HepG2 (cell line): ENCODE results near the gene CD274. TPM values are rescaled to one million over a fixed set of nuclear protein-coding genes. Genes with fewer than 3 reads are reported as not detected.

ENCODE experiments used
- ERF ChIP-seq: IDR thresholded peaks from 2 replicates; pipeline ENCODE4 v1.6.1; 2018; ENCODE audit warnings: missing biosample characterization, missing genetic modification reagents
- ETS1 ChIP-seq: sonication (generic); formaldehyde crosslinking; IDR thresholded peaks from 2 replicates; pipeline ENCODE4 v1.4.0; 2020; ENCODE audit warnings: missing genetic modification reagents
- FOSL2 ChIP-seq: sonication (generic); formaldehyde crosslinking; IDR thresholded peaks from 2 replicates; pipeline ENCODE4 v1.4.0; 2020; ENCODE audit warnings: missing genetic modification reagents
- FOXC1 ChIP-seq: sonication (generic); formaldehyde crosslinking; IDR thresholded peaks from 2 replicates; pipeline ENCODE4 v1.8.0; 2022; ENCODE audit warnings: mild to moderate bottlenecking, missing genetic modification reagents, borderline replicate concordance
- GMEB1 ChIP-seq: sonication (generic); formaldehyde crosslinking; IDR thresholded peaks from 2 replicates; pipeline ENCODE4 v1.5.1; 2020; ENCODE audit warnings: missing genetic modification reagents, mild to moderate bottlenecking, borderline replicate concordance
- HNRNPL ChIP-seq: fragments of 200-400 bp; formaldehyde crosslinking; IDR thresholded peaks from 2 replicates; pipeline ENCODE4 v1.6.1; 2017; ENCODE audit warnings: mild to moderate bottlenecking, low read depth, low read length
- HNRNPUL1 ChIP-seq: fragments of 200-400 bp; formaldehyde crosslinking; IDR thresholded peaks from 2 replicates; pipeline ENCODE4 v1.6.1; 2017; ENCODE audit warnings: low read depth, mild to moderate bottlenecking, low read length, moderate library complexity
- IRX3 ChIP-seq: sonication (generic); formaldehyde crosslinking; IDR thresholded peaks from 2 replicates; pipeline ENCODE4 v1.8.1; 2023; ENCODE audit warnings: mild to moderate bottlenecking, low read depth, missing genetic modification reagents, borderline replicate concordance
- POLR2G ChIP-seq: fragments of 200-400 bp; formaldehyde crosslinking; IDR thresholded peaks from 2 replicates; pipeline ENCODE4 v1.6.1; 2018; ENCODE audit warnings: mild to moderate bottlenecking, low read depth, low read length, moderate library complexity
- SAP130 ChIP-seq: IDR thresholded peaks from 2 replicates; pipeline ENCODE4 v1.6.1; 2016; ENCODE audit warnings: low read depth
- SRSF1 ChIP-seq: fragments of 200-400 bp; formaldehyde crosslinking; optimal IDR thresholded peaks from 2 replicates; pipeline ENCODE3; 2017; ENCODE audit warnings: mild to moderate bottlenecking, low read depth, low read length, moderate library complexity
- SRSF4 ChIP-seq: fragments of 200-400 bp; formaldehyde crosslinking; IDR thresholded peaks from one replicate; pipeline ENCODE4 v1.6.1; 2018; ENCODE audit warnings: mild to moderate bottlenecking, low read depth, low read length, moderate library complexity; ENCODE audit not compliant: poor library complexity, severe bottlenecking
- THYN1 ChIP-seq: sonication (generic); formaldehyde crosslinking; IDR thresholded peaks from 2 replicates; pipeline ENCODE4 v1.8.1; 2023; ENCODE audit warnings: low read depth, mild to moderate bottlenecking, moderate library complexity, missing genetic modification reagents, borderline replicate concordance
- ZBTB25 ChIP-seq: IDR thresholded peaks from 2 replicates; pipeline ENCODE4 v1.6.1; 2018; ENCODE audit warnings: missing genetic modification reagents
- ZBTB3 ChIP-seq: sonication (generic); formaldehyde crosslinking; IDR thresholded peaks from 2 replicates; pipeline ENCODE4 v1.4.0; 2020; ENCODE audit warnings: low read depth, mild to moderate bottlenecking, moderate library complexity, missing genetic modification reagents, borderline replicate concordance
- ZNF331 ChIP-seq: sonication (generic); formaldehyde crosslinking; IDR thresholded peaks from 2 replicates; pipeline ENCODE4 v1.4.0; 2020; ENCODE audit warnings: missing genetic modification reagents
- ZNF510 ChIP-seq: sonication (generic); formaldehyde crosslinking; IDR thresholded peaks from 2 replicates; pipeline ENCODE4 v1.4.0; 2020; ENCODE audit warnings: low read depth, mild to moderate bottlenecking, missing genetic modification reagents
- ZNF530 ChIP-seq: sonication (generic); formaldehyde crosslinking; IDR thresholded peaks from 2 replicates; pipeline ENCODE4 v1.5.0; 2020; ENCODE audit warnings: low read depth, mild to moderate bottlenecking, missing genetic modification reagents
- ZNF556 ChIP-seq: sonication (generic); formaldehyde crosslinking; IDR thresholded peaks from 2 replicates; pipeline ENCODE4 v1.4.0; 2020; ENCODE audit warnings: mild to moderate bottlenecking, missing genetic modification reagents, borderline replicate concordance
- ZNF558 ChIP-seq: sonication (generic); formaldehyde crosslinking; IDR thresholded peaks from 2 replicates; pipeline ENCODE4 v1.9.0; 2022; ENCODE audit warnings: mild to moderate bottlenecking, missing genetic modification reagents, borderline replicate concordance
- ZNF607 ChIP-seq: sonication (generic); formaldehyde crosslinking; IDR thresholded peaks from 2 replicates; pipeline ENCODE4 v1.5.1; 2020; ENCODE audit warnings: missing genetic modification reagents, mild to moderate bottlenecking, borderline replicate concordance
- ZNF713 ChIP-seq: sonication (generic); formaldehyde crosslinking; IDR thresholded peaks from 2 replicates; pipeline ENCODE4 v1.4.0; 2020; ENCODE audit warnings: mild to moderate bottlenecking, missing genetic modification reagents
- polyA plus RNA-seq, 8 experiments: library from polyadenylated mRNA; depleted of rRNA in 3 of 8; stranded (reverse) in 7 of 8; unstranded in 1 of 8; fragments of >200 nt; fragmentation: Illumina TruSeq in 4 of 8; extraction: Trizol in 4 of 8; gene quantifications; 2 replicates each; pipeline versions ENCODE4 v1.2.1 to v1.2.3, GENCODE V29; 2011 to 2016; ENCODE audit warnings: low read depth in 4 of 8, missing spikeins in 1 of 8, mixed read lengths in 1 of 8; ENCODE audit not compliant: insufficient read depth in 1 of 8
- total RNA-seq, 5 experiments: library from RNA; depleted of rRNA; stranded (reverse); fragments of >200 nt; fragmentation: Illumina TruSeq; extraction: Trizol; gene quantifications; 2 replicates each; pipeline ENCODE4 v1.2.3, GENCODE V29; 2016; ENCODE audit warnings: low read depth in 1 of 5

The CD274 gene
- total and polyA plus RNA-seq, 2 of the 13 experiments (the other 11 are each of a cell fraction or from before 2014, with no cell fraction given) = 0.17 to 0.49 TPM

- TF ChIP-seq SRSF1 (no peak), ZNF558 (CRISPR knock-in tag) (no peak), ZNF607 (CRISPR knock-in tag) (peak; percentile 66; the same call in 1 of the 2 replicates), ZBTB3 (no peak), FOXC1 (CRISPR knock-in tag) (no peak; the same call in 1 of the 2 replicates), POLR2G (no peak), ZNF331 (CRISPR knock-in tag) (peak; percentile 66; the same call in 1 of the 2 replicates), FOSL2 (CRISPR knock-in tag) (peak; percentile 35), ZBTB25 (CRISPR knock-in tag) (no peak), ZNF530 (CRISPR knock-in tag) (no peak), GMEB1 (peak; percentile 70; the same call in 1 of the 2 replicates), ERF (CRISPR knock-in tag) (peak; percentile 66; the same call in 1 of the 2 replicates), ETS1 (CRISPR knock-in tag) (no peak), ZNF713 (CRISPR knock-in tag) (no peak), IRX3 (no peak), SAP130 (CRISPR knock-in tag) (peak; percentile 82), HNRNPUL1 (no peak), SRSF4 (no peak), HNRNPL (no peak), ZNF556 (CRISPR knock-in tag) (no peak; the same call in 1 of the 2 replicates), ZNF510 (CRISPR knock-in tag) (no peak), THYN1 (CRISPR knock-in tag) (no peak)
Observed at GRCh38 chr9:5450359-5451091, at the start of gene CD274 (continued).
